OCI-M1 (cell line): ENCODE data around the gene ICOS.

Experiments used
- DNase-seq: peaks from one replicate; lab custom pipeline; 2025; lab: John Stamatoyannopoulos, UW

Gene ICOS

GRCh38 chr2:203936535-203936934 lies at the start of gene ICOS:
ICOS (plus strand) TSS chr2:203936763; CDS start chr2:203936815, 52 bp downstream.
- peak; percentile 6 for DNase-seq

GRCh38 chr2:203887677-203888076 lies 48.9 kb upstream of the ICOS start:
- DNase-seq: no peak

- no peak for DNase-seq
Measured at GRCh38 chr2:203889542-203889941, 47.0 kb upstream of the ICOS start.

DNA sequence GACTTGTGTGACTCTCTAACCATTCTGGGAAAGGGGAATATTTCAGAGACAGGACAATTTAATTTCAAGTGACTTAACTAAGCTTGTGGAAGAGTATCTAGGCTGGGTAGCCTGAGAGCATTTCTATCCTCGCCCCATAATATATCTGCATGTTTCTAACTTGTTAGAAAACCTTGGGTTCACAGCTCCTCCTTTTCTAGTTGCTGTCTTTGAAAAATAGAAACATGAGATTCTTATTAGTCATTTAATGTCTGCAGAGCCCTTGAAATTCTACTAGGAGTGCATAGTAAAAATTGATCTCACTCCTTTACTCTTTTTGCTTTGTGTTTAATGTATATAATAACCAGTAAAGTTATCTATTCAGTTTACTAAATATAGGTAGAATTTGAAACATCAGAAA lies 46.6 kb upstream of the ICOS start:
- no peak for DNase-seq

DNA sequence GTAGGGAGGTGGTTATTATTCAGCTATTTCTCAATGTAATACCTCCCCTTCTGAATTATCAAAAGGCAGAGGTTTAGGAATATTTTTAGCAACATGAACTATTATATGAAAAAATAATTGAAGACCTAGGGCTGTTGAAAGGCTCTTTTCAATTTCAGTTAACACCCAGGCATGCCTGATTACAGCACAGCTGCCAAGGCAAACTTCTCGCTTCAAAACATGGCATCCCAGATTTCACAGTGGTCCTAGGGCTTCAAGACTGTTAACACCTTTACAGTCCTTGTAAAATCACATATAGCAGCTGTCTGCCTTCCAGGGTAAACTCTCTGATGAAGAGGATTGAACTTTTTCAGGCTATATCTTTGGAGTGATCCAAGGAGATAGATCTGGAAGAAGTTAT lies 45.8 kb upstream of the ICOS start:
- DNase-seq: no peak

GRCh38 chr2:203891474-203891873 lies 45.1 kb upstream of the ICOS start:
- no peak for DNase-seq

- DNase-seq: no peak
Measured at GRCh38 chr2:203892207-203892606, 44.4 kb upstream of the ICOS start.

DNA sequence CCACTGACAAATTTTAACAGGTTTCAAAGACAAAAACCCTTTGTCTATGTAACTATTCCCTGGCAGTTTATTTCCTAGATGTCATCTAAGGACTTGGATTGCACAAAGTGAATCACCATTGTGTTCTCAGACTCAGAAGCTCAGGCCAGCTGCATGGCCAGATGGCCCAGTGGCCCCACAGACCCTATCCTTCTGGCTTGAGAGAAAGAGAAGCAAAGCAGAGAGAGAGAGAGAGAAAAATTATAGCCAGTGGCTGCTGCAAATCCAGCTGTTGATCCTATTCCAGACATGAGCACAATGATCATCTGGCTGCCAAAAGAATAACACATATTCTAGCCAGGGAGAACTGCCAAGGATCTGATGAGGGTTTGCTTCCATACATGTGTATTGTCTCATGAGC lies 43.2 kb upstream of the ICOS start:
- no peak for DNase-seq

DNA sequence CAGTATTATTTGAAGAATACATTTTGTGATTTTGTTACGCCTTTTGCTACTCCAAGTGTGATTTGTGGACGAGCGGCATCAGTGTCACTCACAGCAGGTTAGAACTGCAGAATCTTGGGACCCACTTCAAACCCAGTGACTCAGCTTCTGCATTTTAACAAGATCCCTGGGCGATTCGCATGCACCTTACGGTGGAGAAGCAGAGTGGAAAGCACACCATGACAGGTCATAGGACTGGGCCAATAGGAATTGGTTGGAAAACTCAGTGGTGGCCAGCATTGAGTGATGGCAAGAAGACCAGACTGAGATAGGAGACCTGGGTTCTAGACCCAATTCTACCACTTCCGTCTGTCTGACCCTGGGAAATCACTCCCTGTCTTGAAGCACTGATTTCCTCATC lies 42.7 kb upstream of the ICOS start:
- DNase-seq: no peak

GRCh38 chr2:203894262-203894661 lies 42.3 kb upstream of the ICOS start:
- DNase-seq: no peak

DNA sequence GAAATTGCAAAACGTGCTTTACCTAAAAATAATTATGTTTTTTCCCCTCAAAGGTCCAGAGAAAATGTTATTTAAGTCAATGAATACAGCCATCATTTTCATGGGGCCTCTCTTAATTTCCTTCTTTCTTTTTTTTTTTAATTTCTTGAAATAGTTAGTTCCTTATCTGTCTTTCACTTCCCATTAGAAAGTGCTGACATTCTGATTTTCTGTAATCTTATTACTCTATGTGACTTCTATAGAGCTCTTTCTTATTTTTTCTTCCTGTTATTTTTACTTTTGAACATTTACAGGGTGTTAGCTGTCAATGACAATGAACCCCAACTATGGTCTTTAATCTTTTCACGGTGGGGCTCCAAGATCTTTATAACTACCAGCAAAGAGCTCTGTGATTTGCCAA lies 39.0 kb upstream of the ICOS start:
- DNase-seq: no peak

GRCh38 chr2:203898657-203899056 lies 37.9 kb upstream of the ICOS start:
- no peak for DNase-seq

GRCh38 chr2:203900253-203900652 lies 36.3 kb upstream of the ICOS start:
- no peak for DNase-seq

- DNase-seq: no peak
Measured at GRCh38 chr2:203904022-203904421, 32.5 kb upstream of the ICOS start.

DNA sequence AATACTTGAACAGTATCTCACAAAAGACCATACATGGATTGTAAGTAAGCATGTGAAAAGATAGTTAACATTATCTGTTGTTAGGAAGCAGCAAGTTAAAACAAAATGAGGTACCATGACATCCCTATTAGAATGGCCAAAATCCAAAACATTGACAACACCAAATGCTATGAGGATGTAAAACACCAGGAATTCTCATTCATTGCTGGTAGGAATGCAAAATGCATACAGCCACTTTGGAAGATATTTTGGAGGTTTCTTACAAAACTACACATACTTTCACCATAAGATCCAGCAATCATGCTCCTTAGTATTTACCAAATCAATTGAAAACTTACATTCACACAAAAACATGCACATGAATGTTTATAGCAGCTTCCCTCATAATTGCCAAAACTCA lies 30.9 kb upstream of the ICOS start:
- DNase-seq: no peak

GRCh38 chr2:203908066-203908796 lies 28.3 kb upstream of the ICOS start:
- DNase-seq: no peak

- DNase-seq: no peak
Measured at GRCh38 chr2:203908797-203909185, 27.8 kb upstream of the ICOS start.

DNA sequence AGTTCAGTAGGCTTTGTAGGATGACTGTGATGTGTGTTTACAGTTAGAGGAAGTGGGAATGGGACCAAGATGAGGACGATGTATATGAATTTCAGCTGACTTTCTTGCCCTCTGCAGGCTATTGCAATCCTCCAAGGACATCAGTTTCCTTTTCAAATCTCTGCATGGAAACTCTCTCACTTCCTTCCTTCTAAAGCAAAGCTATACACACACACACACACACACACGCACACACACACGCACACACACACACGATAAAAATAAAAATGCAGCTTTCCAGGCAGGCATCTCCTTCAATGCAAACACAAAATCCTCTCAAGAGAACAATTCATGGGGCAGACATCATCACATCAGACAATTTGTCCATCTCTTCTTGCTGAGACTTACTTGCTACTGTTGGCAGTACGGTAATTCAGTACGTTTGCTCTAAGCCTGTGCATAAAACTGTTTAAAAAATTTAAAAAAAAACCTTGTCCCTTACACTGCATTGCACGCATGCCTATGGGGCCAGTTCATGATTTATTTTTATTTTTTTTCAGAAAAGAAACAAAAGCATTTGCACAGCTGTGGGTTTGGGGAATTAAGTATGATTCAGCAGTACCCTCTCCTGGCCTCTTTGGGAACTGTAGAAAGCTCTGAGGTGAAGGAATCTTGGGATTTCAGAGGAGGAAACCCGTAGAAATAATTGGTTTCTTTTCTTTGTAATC lies 27.1 kb upstream of the ICOS start:
- DNase-seq: peak; percentile 36

- DNase-seq: no peak
Measured at GRCh38 chr2:203909974-203910373, 26.6 kb upstream of the ICOS start.

GRCh38 chr2:203913947-203914346 lies 22.6 kb upstream of the ICOS start:
- DNase-seq: no peak

DNA sequence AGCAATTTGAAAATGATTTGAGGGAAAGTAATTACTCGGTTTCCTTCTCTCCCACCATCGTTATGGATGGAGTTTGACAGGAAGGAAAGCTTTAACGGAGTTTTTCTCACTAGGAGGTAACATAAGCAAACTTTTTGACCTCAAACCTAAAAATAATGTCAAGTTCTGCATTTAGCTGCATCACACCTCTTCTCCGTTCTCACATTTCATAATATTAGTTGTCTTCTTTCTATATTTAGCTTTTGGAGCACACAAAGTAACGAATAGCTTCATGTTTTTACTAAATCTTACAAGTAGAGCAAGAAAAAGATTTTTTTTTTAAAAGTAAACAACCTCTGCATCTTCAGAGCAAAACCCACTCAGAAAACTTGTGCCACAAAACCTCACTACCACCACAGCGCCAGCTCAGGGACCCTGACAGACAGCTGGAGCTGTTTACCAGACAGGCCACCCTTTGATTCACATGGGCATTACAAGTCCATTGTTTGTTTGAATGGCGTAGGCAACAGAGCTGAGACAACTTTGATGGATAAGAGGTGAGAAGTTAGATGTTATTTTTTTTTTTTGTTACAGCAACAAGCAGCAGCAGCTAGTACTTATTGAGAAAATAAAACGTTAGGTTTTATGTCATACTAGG lies 21.9 kb upstream of the ICOS start:
- DNase-seq: no peak

GRCh38 chr2:203915256-203915655 lies 21.3 kb upstream of the ICOS start:
- DNase-seq: peak; percentile 12

DNA sequence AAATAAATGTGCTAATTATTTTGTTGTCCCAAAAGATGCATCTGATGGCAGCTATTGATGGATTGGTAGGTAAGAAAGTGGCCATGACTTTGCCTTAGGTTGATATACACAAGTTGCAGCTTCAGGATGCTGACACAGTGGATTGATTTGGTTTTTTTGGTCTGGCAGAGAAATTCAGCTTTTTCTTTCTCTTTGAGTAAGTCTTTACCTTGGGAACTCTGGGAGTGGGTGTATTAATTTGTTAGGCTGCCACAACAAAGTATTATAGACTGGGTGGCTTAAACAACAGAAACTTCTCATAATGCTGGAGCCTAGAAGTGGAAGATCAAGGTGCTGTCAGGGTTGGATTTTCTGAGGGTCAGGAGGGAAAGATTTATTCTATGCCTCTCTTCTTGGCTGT lies 19.8 kb upstream of the ICOS start:
- no peak for DNase-seq
